Kidney epithelial cell (primary cell): ENCODE measurements around the gene UBASH3B. TPM values are rescaled to one million over a fixed set of nuclear protein-coding genes. Genes with fewer than 3 reads are reported as not detected.

ENCODE experiments used
- DNase-seq: peaks from one replicate; pipeline ENCODE4 v3.0.0-alpha.2; 2010; ENCODE audit warnings: low read depth
- H3K27me3 ChIP-seq: 2 replicates; pipeline ENCODE4 v1.6.0; 2011; ENCODE audit warnings: low read length; ENCODE audit not compliant: control insufficient read depth, insufficient read depth
- H3K36me3 ChIP-seq: 2 replicates; pipeline ENCODE4 v1.5.1; 2011; ENCODE audit warnings: low read length; ENCODE audit not compliant: control insufficient read depth, insufficient read depth
- H3K4me3 ChIP-seq: 2 replicates; pipeline ENCODE4 v1.5.1; 2011; ENCODE audit warnings: low read depth, mild to moderate bottlenecking, control low read depth, low read length
- CTCF ChIP-seq: IDR thresholded peaks from 2 replicates; pipeline ENCODE4 v1.5.1; 2011; ENCODE audit warnings: mild to moderate bottlenecking, moderate library complexity, low read length, control low read depth, inconsistent platforms; ENCODE audit not compliant: insufficient read depth, poor library complexity, severe bottlenecking
- total RNA-seq: library from RNA; depleted of rRNA; stranded (reverse); fragments of >200 nt; gene quantifications from 2 replicates; pipeline ENCODE4 v1.2.3, GENCODE V29; 2015

UBASH3B gene
- total RNA-seq, 1 donor from 2014 or later, result 32.0 TPM

GRCh38 chr11:122813176-122813893 is 157.8 kb downstream of the UBASH3B start:
- Histone ChIP-seq H3K27me3 (no peaks in the 10 kb centered on the region), H3K4me3 (no peak overlapping the region), H3K36me3 (peaks cover 2% of the 10 kb centered on the region)
- DNase-seq, result no peak
- TF ChIP-seq CTCF, result no peak

- no peak for TF ChIP-seq CTCF
- no peak for DNase-seq
- Histone ChIP-seq H3K36me3 (no peaks in the 10 kb centered on the region), H3K4me3 (no peak overlapping the region), H3K27me3 (no peaks in the 10 kb centered on the region)
These were observed 158.4 kb downstream of the UBASH3B start for GRCh38 chr11:122813894-122814270.

GRCh38 chr11:122814401-122814800 is 158.9 kb downstream of the UBASH3B start:
- TF ChIP-seq CTCF, result no peak
- Histone ChIP-seq H3K36me3 (no peaks in the 10 kb centered on the region), H3K27me3 (no peaks in the 10 kb centered on the region), H3K4me3 (no peak overlapping the region)
- DNase-seq, result no peak

GRCh38 chr11:122815900-122816299 is 160.4 kb downstream of the UBASH3B start:
- TF ChIP-seq CTCF, result no peak
- Histone ChIP-seq H3K4me3 (no peak overlapping the region), H3K36me3 (no peaks in the 10 kb centered on the region), H3K27me3 (no peaks in the 10 kb centered on the region)
- no peak for DNase-seq

GRCh38 chr11:122816761-122817520 is 161.4 kb downstream of the UBASH3B start:
- TF ChIP-seq CTCF, result no peak
- DNase-seq, result no peak
- Histone ChIP-seq H3K4me3 (no peak overlapping the region), H3K36me3 (no peaks in the 10 kb centered on the region), H3K27me3 (no peaks in the 10 kb centered on the region)

GRCh38 chr11:122820158-122820557 is 164.6 kb downstream of the UBASH3B start:
- no peak for TF ChIP-seq CTCF
- DNase-seq, result no peak
- Histone ChIP-seq H3K36me3 (no peaks in the 10 kb centered on the region), H3K27me3 (no peaks in the 10 kb centered on the region), H3K4me3 (no peak overlapping the region)
